DMS114 treated with DMSO at 0.1 percent for 48 hours (cell line): ENCODE measurements around the gene AP3S2.
"Not testable (repeated sequence)": the region's sequence is repeated elsewhere in the genome, so short reads cannot be mapped to it uniquely, and the experiment has no call there.

Experiments
- DNase-seq: peaks from one replicate; lab custom pipeline; 2025; ENCODE audit not compliant: unreplicated experiment; lab: John Stamatoyannopoulos, UW

AP3S2 gene

GRCh38 chr15:89869490-89869889, 24.3 kb downstream of the AP3S2 start:
- DNase-seq, result not testable (repeated sequence)

- DNase-seq, result no peak
Observed at GRCh38 chr15:89864958-89865739, 28.6 kb downstream of the AP3S2 start.

- no peak for DNase-seq
Observed at GRCh38 chr15:89863918-89864317, 29.9 kb downstream of the AP3S2 start.

GRCh38 chr15:89860891-89861290, 32.9 kb downstream of the AP3S2 start:
- no peak for DNase-seq

GRCh38 chr15:89860431-89860830, 33.4 kb downstream of the AP3S2 start:
- DNase-seq, result no peak

- DNase-seq, result no peak
Observed at GRCh38 chr15:89858661-89859458, 34.9 kb downstream of the AP3S2 start.

- DNase-seq, result no peak
Observed at GRCh38 chr15:89857673-89858072, 36.1 kb downstream of the AP3S2 start.

GRCh38 chr15:89855948-89856347, 37.8 kb downstream of the AP3S2 start:
- no peak for DNase-seq

GRCh38 chr15:89854863-89855262, 38.9 kb downstream of the AP3S2 start:
- not testable (repeated sequence) for DNase-seq

GRCh38 chr15:89852342-89852995, 41.3 kb downstream of the AP3S2 start:
- no peak for DNase-seq

GRCh38 chr15:89851673-89852341, 42.0 kb downstream of the AP3S2 start:
- no peak for DNase-seq

GRCh38 chr15:89848970-89849292, 44.9 kb downstream of the AP3S2 start:
- no peak for DNase-seq

- no peak for DNase-seq
Observed at GRCh38 chr15:89847101-89847500, 46.7 kb downstream of the AP3S2 start.

GRCh38 chr15:89845305-89845893, 48.4 kb downstream of the AP3S2 start:
- DNase-seq, result no peak

GRCh38 chr15:89841962-89842361, 51.8 kb downstream of the AP3S2 start:
- no peak for DNase-seq

GRCh38 chr15:89841306-89841705, 52.5 kb downstream of the AP3S2 start:
- no peak for DNase-seq

- no peak for DNase-seq
Observed at GRCh38 chr15:89839167-89839810, 54.5 kb downstream of the AP3S2 start.

GRCh38 chr15:89837830-89838178, 56.0 kb downstream of the AP3S2 start:
- DNase-seq, result no peak

- DNase-seq, result no peak
Observed at GRCh38 chr15:89837134-89837829, 56.5 kb downstream of the AP3S2 start.
